ENCODE data around the gene TPST1.

TPST1 gene

DNA sequence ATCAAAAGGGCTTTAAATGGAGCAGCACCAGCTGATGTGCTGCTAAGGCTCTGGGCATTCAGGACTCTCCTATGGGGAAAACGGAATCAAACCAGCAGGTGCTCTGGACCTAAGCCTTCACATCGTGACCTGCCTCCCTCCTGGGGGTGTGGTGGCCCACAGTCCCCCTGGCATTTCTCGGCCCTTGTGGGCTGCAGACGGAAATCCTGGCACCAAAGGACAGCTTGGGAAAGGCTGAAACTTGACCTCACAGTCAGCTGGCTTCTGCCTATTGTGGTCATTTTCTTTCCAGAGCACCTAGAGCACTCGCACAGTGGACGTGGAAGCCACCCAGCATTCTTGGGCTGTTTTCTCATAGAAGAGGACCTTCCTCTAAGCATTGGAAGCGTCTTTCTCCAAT, 74.8 kb downstream of the TPST1 start:
- Histone ChIP-seq H3K18ac (ENCODE audit: low read depth in 1 of 2, low read length in 2 of 2) (peak overlapping the region; percentile 70 to 81), H3K4me3 (ENCODE audit: insufficient read depth in 1 of 2, low read depth in 1 of 2, low read length in 2 of 2) (no peak overlapping the region), H3K27ac (ENCODE audit: low read length, poor library complexity, severe bottlenecking) (no peak overlapping the region), H3K4ac (ENCODE audit: low read depth in 1 of 2, low read length in 2 of 2) (peak overlapping the region; percentile 66 to 78), H4K91ac (ENCODE audit: low read length) (peak overlapping the region; percentile 94), H2BK12ac (ENCODE audit: low read length in 2 of 2) (peak overlapping the region; percentile 59 to 73), H3K14ac (ENCODE audit: low read length in 2 of 2) (peak overlapping the region in 1 of 2 experiments; percentile 94), H3K27me3 (ENCODE audit: control insufficient read depth in 1 of 2, insufficient read depth in 1 of 2, low read length in 2 of 2) (no peaks in the 10 kb centered on the region), H3K4me2 (ENCODE audit: low read length, poor library complexity, severe bottlenecking) (no peak overlapping the region), H2BK5ac (ENCODE audit: low read depth, low read length, poor library complexity, severe bottlenecking) (no peak overlapping the region), H4K8ac (ENCODE audit: low read length) (peak overlapping the region; percentile 84), H3K36me3 (ENCODE audit: control insufficient read depth in 1 of 2, insufficient read depth in 2 of 2, low read depth in 1 of 2, low read length in 2 of 2) (peaks cover 3 to 7% of the 10 kb centered on the region in 2 experiments), H2BK15ac (ENCODE audit: low read depth, poor library complexity, severe bottlenecking) (no peak overlapping the region), H2AFZ (ENCODE audit: low read depth, low read length) (no peak overlapping the region), H3K9ac (ENCODE audit: low read length) (no peak overlapping the region), H3K9me3 (ENCODE audit: control insufficient read depth, low read length) (no peaks in the 10 kb centered on the region), H3K79me1 (replicated peaks; ENCODE audit: low read length, poor library complexity, severe bottlenecking) (peaks cover 18% of the 10 kb centered on the region), H2BK120ac (ENCODE audit: low read depth, low read length) (no peak overlapping the region), H3K23ac (ENCODE audit: low read length in 2 of 2) (no peak overlapping the region), H2AK5ac (ENCODE audit: low read length, severe bottlenecking) (peak overlapping the region; percentile 39), H3K4me1 (ENCODE audit: control insufficient read depth, insufficient read depth, low read depth, low read length) (peaks cover 6% of the 10 kb centered on the region)
- no peak for DNase-seq
- WGBS = 94% methylated on average over 7 of the region's 7 CpGs

DNA sequence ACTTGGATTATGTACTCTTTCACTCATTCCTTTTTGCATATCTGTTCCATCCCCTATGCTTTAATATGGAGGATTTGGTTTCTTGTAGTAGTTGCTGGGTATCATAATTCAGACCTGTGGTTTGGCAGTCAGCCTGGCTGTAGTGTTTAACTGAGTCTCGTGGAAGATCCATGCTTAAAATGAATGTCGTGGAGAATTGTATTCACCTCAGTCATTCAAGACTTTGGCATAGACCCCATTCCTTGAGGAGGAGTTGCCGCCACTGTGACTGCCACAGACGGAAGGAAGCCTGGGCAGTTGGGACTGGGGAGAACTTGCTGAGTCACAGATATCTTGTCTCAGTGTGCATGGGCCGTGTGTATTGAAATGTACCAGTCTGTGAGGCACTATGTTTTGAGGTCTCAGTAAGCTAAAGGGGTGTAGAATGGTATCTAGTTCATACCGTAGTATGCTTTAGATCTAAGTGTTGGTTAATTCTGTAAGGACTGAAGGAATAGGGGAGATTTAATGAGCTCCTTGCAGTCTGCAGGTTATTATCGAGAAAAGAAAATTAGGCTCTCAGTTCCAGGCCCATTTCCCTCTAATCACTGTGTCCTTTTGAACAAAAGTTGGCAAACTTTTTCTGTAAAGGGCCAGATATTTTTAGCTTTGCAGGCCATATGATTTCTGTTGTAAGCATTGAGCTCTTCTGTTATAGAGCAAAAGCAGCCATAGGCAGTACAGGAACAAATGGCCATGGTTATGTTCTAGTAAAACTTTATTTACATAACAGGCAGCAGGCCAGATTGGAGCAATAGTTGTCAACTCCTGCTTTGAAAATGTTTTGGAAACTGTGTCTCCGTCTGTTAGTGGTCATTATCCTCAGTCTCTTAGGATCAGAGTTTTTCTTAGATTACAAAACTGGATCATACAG, 76.8 kb downstream of the TPST1 start:
- H2BK120ac ChIP-seq (ENCODE audit: low read depth, low read length) = no peak overlapping the region
- H4K8ac ChIP-seq (ENCODE audit: low read length) = no peak overlapping the region
- H3K4me1 ChIP-seq (ENCODE audit: control insufficient read depth, insufficient read depth, low read depth, low read length) = peaks cover 6% of the 10 kb centered on the region
- H3K79me1 ChIP-seq (replicated peaks; ENCODE audit: low read length, poor library complexity, severe bottlenecking) = peaks cover 19% of the 10 kb centered on the region
- H4K91ac ChIP-seq (ENCODE audit: low read length) = no peak overlapping the region
- H2BK12ac ChIP-seq (ENCODE audit: low read length in 2 of 2) = no peak overlapping the region
- H2BK15ac ChIP-seq (ENCODE audit: low read depth, poor library complexity, severe bottlenecking) = no peak overlapping the region
- H3K9me3 ChIP-seq (ENCODE audit: control insufficient read depth, low read length) = no peaks in the 10 kb centered on the region
- no peak overlapping the region for H2AFZ ChIP-seq (ENCODE audit: low read depth, low read length)
- no peak overlapping the region for H2BK5ac ChIP-seq (ENCODE audit: low read depth, low read length, poor library complexity, severe bottlenecking)
- H3K23ac ChIP-seq (ENCODE audit: low read length in 2 of 2) = no peak overlapping the region
- peak overlapping the region in 1 of 2 experiments; percentile 28 for H3K4me3 ChIP-seq (ENCODE audit: insufficient read depth in 1 of 2, low read depth in 1 of 2, low read length in 2 of 2)
- peak overlapping the region; percentile 88 for H3K9ac ChIP-seq (ENCODE audit: low read length)
- 23% methylated on average over 7 of the region's 8 CpGs for WGBS
- H3K14ac ChIP-seq (ENCODE audit: low read length in 2 of 2) = no peak overlapping the region
- H3K4me2 ChIP-seq (ENCODE audit: low read length, poor library complexity, severe bottlenecking) = no peak overlapping the region
- H3K36me3 ChIP-seq (ENCODE audit: control insufficient read depth in 1 of 2, insufficient read depth in 2 of 2, low read depth in 1 of 2, low read length in 2 of 2) = peaks cover 0 to 3% of the 10 kb centered on the region in 2 experiments
- DNase-seq = peak; percentile 95
- H3K18ac ChIP-seq (ENCODE audit: low read depth in 1 of 2, low read length in 2 of 2) = peak overlapping the region; percentile 6 to 46
- peak overlapping the region in 1 of 2 experiments; percentile 43 for H3K4ac ChIP-seq (ENCODE audit: low read depth in 1 of 2, low read length in 2 of 2)
- H3K27ac ChIP-seq (ENCODE audit: low read length, poor library complexity, severe bottlenecking) = peak overlapping the region; percentile 85
- no peaks in the 10 kb centered on the region for H3K27me3 ChIP-seq (ENCODE audit: control insufficient read depth in 1 of 2, insufficient read depth in 1 of 2, low read length in 2 of 2)
- no peak overlapping the region for H2AK5ac ChIP-seq (ENCODE audit: low read length, severe bottlenecking)

DNA sequence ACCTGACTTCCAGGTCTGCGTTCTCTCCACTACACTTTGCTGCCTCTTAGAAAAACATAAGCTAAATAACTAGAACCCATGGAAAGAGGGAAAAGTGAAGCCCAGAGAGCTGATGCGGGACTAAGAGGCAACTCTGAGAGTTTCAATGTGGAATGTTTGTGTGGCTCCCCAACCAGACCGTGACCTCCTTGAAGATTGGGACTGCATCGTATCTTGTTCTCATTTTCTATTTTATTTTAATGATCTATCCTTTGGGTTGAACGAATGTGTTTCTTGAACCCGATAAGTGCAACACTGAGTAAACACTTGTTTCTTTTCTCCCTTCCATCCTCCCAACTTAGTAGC, 77.4 kb downstream of the TPST1 start:
- Histone ChIP-seq H2AK5ac (ENCODE audit: low read length, severe bottlenecking) (peak overlapping the region; percentile 3), H3K4me2 (ENCODE audit: low read length, poor library complexity, severe bottlenecking) (no peak overlapping the region), H4K91ac (ENCODE audit: low read length) (peak overlapping the region; percentile 34), H3K27me3 (ENCODE audit: control insufficient read depth in 1 of 2, insufficient read depth in 1 of 2, low read length in 2 of 2) (no peaks in the 10 kb centered on the region), H4K8ac (ENCODE audit: low read length) (no peak overlapping the region), H3K18ac (ENCODE audit: low read depth in 1 of 2, low read length in 2 of 2) (peak overlapping the region in 1 of 2 experiments; percentile 43), H3K27ac (ENCODE audit: low read length, poor library complexity, severe bottlenecking) (peak overlapping the region; percentile 85), H3K4ac (ENCODE audit: low read depth in 1 of 2, low read length in 2 of 2) (peak overlapping the region in 1 of 2 experiments; percentile 82), H2BK15ac (ENCODE audit: low read depth, poor library complexity, severe bottlenecking) (no peak overlapping the region), H2BK12ac (ENCODE audit: low read length in 2 of 2) (peak overlapping the region in 1 of 2 experiments; percentile 71), H3K9me3 (ENCODE audit: control insufficient read depth, low read length) (no peaks in the 10 kb centered on the region), H2BK120ac (ENCODE audit: low read depth, low read length) (no peak overlapping the region), H3K23ac (ENCODE audit: low read length in 2 of 2) (no peak overlapping the region), H2BK5ac (ENCODE audit: low read depth, low read length, poor library complexity, severe bottlenecking) (no peak overlapping the region), H3K36me3 (ENCODE audit: control insufficient read depth in 1 of 2, insufficient read depth in 2 of 2, low read depth in 1 of 2, low read length in 2 of 2) (peaks cover 0 to 3% of the 10 kb centered on the region in 2 experiments), H3K4me3 (ENCODE audit: insufficient read depth in 1 of 2, low read depth in 1 of 2, low read length in 2 of 2) (no peak overlapping the region), H2AFZ (ENCODE audit: low read depth, low read length) (no peak overlapping the region), H3K9ac (ENCODE audit: low read length) (peak overlapping the region; percentile 88), H3K14ac (ENCODE audit: low read length in 2 of 2) (peak overlapping the region in 1 of 2 experiments; percentile 48), H3K4me1 (ENCODE audit: control insufficient read depth, insufficient read depth, low read depth, low read length) (peaks cover 6% of the 10 kb centered on the region), H3K79me1 (replicated peaks; ENCODE audit: low read length, poor library complexity, severe bottlenecking) (peaks cover 17% of the 10 kb centered on the region)
- WGBS = 100% methylated on average over 5 of the region's 6 CpGs
- DNase-seq = no peak
